PC-3 (cell line): Measurements from ENCODE around the gene KDM6A. TPM values are rescaled to one million over a fixed set of nuclear protein-coding genes. Genes with fewer than 3 reads are reported as not detected.
"Not testable (repeated sequence)": the region's sequence is repeated elsewhere in the genome, so short reads cannot be mapped to it uniquely, and the experiment has no call there.

Experiments
- ATAC-seq: fragments of 200-7000 bp; cut with Tn5 transposase; 2 replicates; pipeline ENCODE4 v1.9.1; 2020; ENCODE audit warnings: mild to moderate bottlenecking, moderate library complexity
- BruUV-seq: library from RNA; stranded (reverse); fragments of 400-500 nt; replicated peaks from 2 replicates; lab custom pipeline; 2021; lab: Mats Ljungman, UMichigan
- CTCF ChIA-PET: fragments of 300-600 bp; sonication (Branson Sonifier 250); formaldehyde crosslinking; loops from one replicate; lab custom pipeline; 2022; ENCODE audit warnings: antibody characterized with exemption; lab: Charles Lee
- POLR2A ChIA-PET: fragments of 300-600 bp; sonication (Branson Sonifier 250); formaldehyde crosslinking; loops from one replicate; lab custom pipeline; 2022; ENCODE audit warnings: antibody characterized with exemption; ENCODE audit not compliant: unreplicated experiment; lab: Charles Lee
- DNase-seq: peaks from one replicate; pipeline ENCODE4 v3.0.0-alpha.2; 2015
- H2AFZ ChIP-seq: fragments of 300-600 bp; sonication (generic); 2 replicates; pipeline ENCODE4 v1.6.0; 2016; ENCODE audit warnings: antibody characterized with exemption, low read length
- H3F3A ChIP-seq: fragments of 300-600 bp; sonication (generic); one replicate; pipeline ENCODE4 v1.6.0; 2017; ENCODE audit warnings: antibody characterized with exemption, low read length, control low read depth, mild to moderate bottlenecking; ENCODE audit not compliant: unreplicated experiment
- H3K27ac ChIP-seq: fragments of 300-600 bp; sonication (generic); 2 replicates; pipeline ENCODE4 v1.5.1; 2016; ENCODE audit warnings: mild to moderate bottlenecking, low read length
- H3K27me3 ChIP-seq: fragments of 300-600 bp; sonication (generic); 2 replicates; pipeline ENCODE4 v1.6.1; 2016; ENCODE audit warnings: low read length, mixed read lengths
- H3K36me3 ChIP-seq: fragments of 300-600 bp; sonication (generic); 2 replicates; pipeline ENCODE4 v1.6.1; 2016; ENCODE audit warnings: low read depth, mixed run types, low read length, mixed read lengths
- H3K4me1 ChIP-seq: fragments of 300-600 bp; sonication (generic); 2 replicates; pipeline ENCODE4 v1.5.1; 2016; ENCODE audit warnings: low read length; ENCODE audit not compliant: insufficient read depth
- H3K4me2 ChIP-seq: fragments of 300-600 bp; sonication (generic); 2 replicates; pipeline ENCODE4 v1.6.0; 2016; ENCODE audit warnings: low read length
- H3K4me3 ChIP-seq: fragments of 300-600 bp; sonication (generic); 2 replicates; pipeline ENCODE4 v1.5.1; 2016; ENCODE audit warnings: mild to moderate bottlenecking, low read length, mixed read lengths
- H3K79me2 ChIP-seq: fragments of 300-600 bp; sonication (generic); 2 replicates; pipeline ENCODE4 v1.6.1; 2017; ENCODE audit warnings: low read length, mixed read lengths
- H3K9ac ChIP-seq: fragments of 300-600 bp; sonication (generic); 2 replicates; pipeline ENCODE4 v1.6.0; 2016; ENCODE audit warnings: mild to moderate bottlenecking, low read length
- H3K9me2 ChIP-seq: fragments of 300-600 bp; sonication (generic); replicated peaks from 2 replicates; pipeline ENCODE4 v1.6.1; 2016; ENCODE audit warnings: mixed run types, low read length, mixed read lengths
- H3K9me3 ChIP-seq: fragments of 300-600 bp; sonication (generic); 2 replicates; pipeline ENCODE4 v1.6.1; 2016; ENCODE audit warnings: low read length, mixed read lengths
- H4K20me1 ChIP-seq: fragments of 300-600 bp; sonication (generic); 2 replicates; pipeline ENCODE4 v1.6.1; 2016; ENCODE audit warnings: low read length, mixed read lengths
- EZH2 ChIP-seq: fragments of 300-600 bp; sonication (generic); IDR thresholded peaks from one replicate; pipeline ENCODE4 v1.6.1; 2017; ENCODE audit warnings: antibody characterized with exemption, mild to moderate bottlenecking, low read length; ENCODE audit not compliant: unreplicated experiment
- EZH2phosphoT487 ChIP-seq: fragments of 300-600 bp; sonication (generic); IDR thresholded peaks from 2 replicates; pipeline ENCODE4 v1.6.1; 2018; ENCODE audit warnings: mild to moderate bottlenecking, antibody characterized with exemption, low read length, borderline replicate concordance
- intact Hi-C: fragments of 100-400 bp; cut with micrococcal nuclease; formaldehyde crosslinking; loops from 2 replicates; pipeline ENCODE4 v1.9.0; 2023
- total RNA-seq: library from RNA; depleted of rRNA; stranded (reverse); fragments of >200 nt; gene quantifications from 2 replicates; pipeline ENCODE4 v1.2.3, GENCODE V29; 2014
- TF ChIP-seq, protein P1 (sequence below): fragments of 300-600 bp; sonication (generic); conservative IDR thresholded peaks from 2 replicates; pipeline ENCODE4 v1.5.1; 2017; ENCODE audit warnings: antibody characterized with exemption, low read depth, mild to moderate bottlenecking, low read length

Gene KDM6A
- total RNA-seq, 1 experiment from 2014 or later, result 31.3 TPM

DNA sequence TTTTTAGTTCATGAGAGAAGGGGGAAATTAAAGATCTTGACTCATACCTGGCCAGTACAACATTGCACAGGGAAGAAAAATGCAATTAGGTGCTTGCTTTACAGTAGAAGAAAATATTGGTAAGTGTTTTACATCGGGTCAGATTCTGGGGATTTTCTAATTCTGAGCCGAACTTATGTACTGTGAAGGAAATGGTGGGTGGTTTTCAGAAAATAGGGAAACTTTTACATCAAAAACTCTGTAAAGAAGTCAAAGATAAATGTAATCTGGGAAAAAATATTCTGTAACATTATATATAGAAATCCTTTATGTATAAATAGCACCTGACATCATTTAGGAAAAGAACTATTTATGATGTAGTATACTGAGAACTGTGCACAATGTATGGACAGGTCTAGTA, 75.4 kb downstream of the KDM6A start:
- peaks cover 2% of the 10 kb centered on the region for H4K20me1 ChIP-seq
- H3K9me2 ChIP-seq, result no peaks in the 10 kb centered on the region
- H3K4me3 ChIP-seq, result no peak overlapping the region
- no peak for ATAC-seq
- TF ChIP-seq EZH2phosphoT487 (no peak), EZH2 (no peak)
- TF ChIP-seq, protein P1, sequence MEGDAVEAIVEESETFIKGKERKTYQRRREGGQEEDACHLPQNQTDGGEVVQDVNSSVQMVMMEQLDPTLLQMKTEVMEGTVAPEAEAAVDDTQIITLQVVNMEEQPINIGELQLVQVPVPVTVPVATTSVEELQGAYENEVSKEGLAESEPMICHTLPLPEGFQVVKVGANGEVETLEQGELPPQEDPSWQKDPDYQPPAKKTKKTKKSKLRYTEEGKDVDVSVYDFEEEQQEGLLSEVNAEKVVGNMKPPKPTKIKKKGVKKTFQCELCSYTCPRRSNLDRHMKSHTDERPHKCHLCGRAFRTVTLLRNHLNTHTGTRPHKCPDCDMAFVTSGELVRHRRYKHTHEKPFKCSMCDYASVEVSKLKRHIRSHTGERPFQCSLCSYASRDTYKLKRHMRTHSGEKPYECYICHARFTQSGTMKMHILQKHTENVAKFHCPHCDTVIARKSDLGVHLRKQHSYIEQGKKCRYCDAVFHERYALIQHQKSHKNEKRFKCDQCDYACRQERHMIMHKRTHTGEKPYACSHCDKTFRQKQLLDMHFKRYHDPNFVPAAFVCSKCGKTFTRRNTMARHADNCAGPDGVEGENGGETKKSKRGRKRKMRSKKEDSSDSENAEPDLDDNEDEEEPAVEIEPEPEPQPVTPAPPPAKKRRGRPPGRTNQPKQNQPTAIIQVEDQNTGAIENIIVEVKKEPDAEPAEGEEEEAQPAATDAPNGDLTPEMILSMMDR, result no peak
- H3K36me3 ChIP-seq, result 0 out of 2 replicates have a peak, but pooled peaks cover 5% of the 10 kb centered on the region
- peaks cover 26% of the 10 kb centered on the region for H3K4me1 ChIP-seq
- ChIA-PET CTCF (no interaction called here), POLR2A (no interaction called here)
- intact Hi-C loops, result loop anchor here (10.0 kb wide), 2 partner anchors 236 to 404 kb away; partner anchors contain the start of gene FUNDC1
- no peak overlapping the region for H2AFZ ChIP-seq
- no peaks in the 10 kb centered on the region for H3F3A ChIP-seq
- no peaks in the 10 kb centered on the region for H3K27me3 ChIP-seq
- no peak overlapping the region for H3K4me2 ChIP-seq
- no peak for DNase-seq
- no TSS peak for BruUV-seq
- no peaks in the 10 kb centered on the region for H3K9me3 ChIP-seq
- no peak overlapping the region for H3K27ac ChIP-seq
- H3K79me2 ChIP-seq, result peaks cover 100% of the 10 kb centered on the region
- no peak overlapping the region for H3K9ac ChIP-seq

GRCh38 chrX:44949125-44949524, 76.1 kb downstream of the KDM6A start:
- no peaks in the 10 kb centered on the region for H3K9me3 ChIP-seq
- peaks cover under 1% of the 10 kb centered on the region for H4K20me1 ChIP-seq
- peaks cover 27% of the 10 kb centered on the region for H3K4me1 ChIP-seq
- ChIA-PET CTCF (interaction anchor here (0.5 kb wide), 1 partner anchor 85 kb away, joined by 4 read pairs; no protein-coding TSS in a partner anchor), POLR2A (no interaction called here)
- no peaks in the 10 kb centered on the region for H3F3A ChIP-seq
- H3K9me2 ChIP-seq, result no peaks in the 10 kb centered on the region
- BruUV-seq, result no TSS peak
- TF ChIP-seq, protein P1, result no peak
- TF ChIP-seq EZH2phosphoT487 (no peak), EZH2 (no peak)
- H3K9ac ChIP-seq, result no peak overlapping the region
- ATAC-seq, result no peak
- no peak overlapping the region for H3K4me2 ChIP-seq
- H3K79me2 ChIP-seq, result peaks cover 99% of the 10 kb centered on the region
- H3K27me3 ChIP-seq, result no peaks in the 10 kb centered on the region
- intact Hi-C loops, result loop anchor here (10.0 kb wide), 2 partner anchors 236 to 404 kb away; partner anchors contain the start of gene FUNDC1
- DNase-seq, result no peak
- 0 out of 2 replicates have a peak, but pooled peaks cover 5% of the 10 kb centered on the region for H3K36me3 ChIP-seq
- no peak overlapping the region for H3K4me3 ChIP-seq
- H2AFZ ChIP-seq, result no peak overlapping the region
- H3K27ac ChIP-seq, result no peak overlapping the region

GRCh38 chrX:44950471-44951366, 77.7 kb downstream of the KDM6A start:
- peaks cover 99% of the 10 kb centered on the region for H3K79me2 ChIP-seq
- CTCF ChIA-PET, H3K9ac ChIP-seq, H3K4me2 ChIP-seq, H3K27me3 ChIP-seq, H3K9me2 ChIP-seq, H3K36me3 ChIP-seq, H2AFZ ChIP-seq, H3K27ac ChIP-seq, H3K4me3 ChIP-seq, ATAC-seq, POLR2A ChIA-PET, H3F3A ChIP-seq, BruUV-seq, H3K9me3 ChIP-seq, DNase-seq, intact Hi-C loops: not testable (repeated sequence)
- peaks cover 14% of the 10 kb centered on the region for H4K20me1 ChIP-seq
- H3K4me1 ChIP-seq, result peaks cover 35% of the 10 kb centered on the region
